Ureter (tissue), 1 donor: ENCODE data around the gene TMIE. TPM values are rescaled to one million over a fixed set of nuclear protein-coding genes. Genes with fewer than 3 reads are reported as not detected.
A peak's percentile ranks its signal among the peaks of the same experiment; 100 is the strongest.

Experiments used
- DNase-seq: peaks from one replicate; pipeline ENCODE4 v3.0.0-alpha.2; 2020; ENCODE audit warnings: low spot score
- total RNA-seq: library from RNA; stranded (reverse); gene quantifications from one replicate; pipeline ENCODE4 v1.2.4, GENCODE V29; 2023
- donor health status: DM: yes; HTN: yes; CAD: no.

Gene TMIE
- total RNA-seq, 1 donor from 2014 or later = 1.0 TPM

- DNase-seq = peak; percentile 37
Observed at GRCh38 chr3:46708401-46709156, 7.4 kb downstream of the TMIE start.

- DNase-seq = no peak
Observed at GRCh38 chr3:46709157-46709654, 8.0 kb downstream of the TMIE start.

- peak; percentile 32 for DNase-seq
Observed at GRCh38 chr3:46709721-46710120, 8.5 kb downstream of the TMIE start.

- DNase-seq = no peak
Observed at GRCh38 chr3:46710229-46710628, 9.0 kb downstream of the TMIE start.

- DNase-seq = peak; percentile 17
Observed at GRCh38 chr3:46710671-46711295, 9.6 kb downstream of the TMIE start.

GRCh38 chr3:46711305-46711704, 10.1 kb downstream of the TMIE start:
- no peak for DNase-seq

GRCh38 chr3:46711760-46712159, 10.6 kb downstream of the TMIE start:
- DNase-seq = no peak

- DNase-seq = peak; percentile 27
Observed at GRCh38 chr3:46712191-46713049, 11.2 kb downstream of the TMIE start.

GRCh38 chr3:46713050-46713897, 12.1 kb downstream of the TMIE start:
- peak; percentile 34 for DNase-seq

GRCh38 chr3:46713898-46714552, 12.8 kb downstream of the TMIE start:
- DNase-seq = peak; percentile 59

GRCh38 chr3:46714728-46715506, 13.7 kb downstream of the TMIE start:
- peak; percentile 26 for DNase-seq

GRCh38 chr3:46715507-46716175, 14.4 kb downstream of the TMIE start:
- DNase-seq = peak; percentile 37

- DNase-seq = no peak
Observed at GRCh38 chr3:46716461-46717441, 15.6 kb downstream of the TMIE start.

- peak; percentile 37 for DNase-seq
Observed at GRCh38 chr3:46717447-46718231, 16.4 kb downstream of the TMIE start, which contains the start of gene PRSS50. Gene PRSS50 (minus strand): TSS chr3:46717869. CDS start chr3:46717824, 45 bp downstream.

GRCh38 chr3:46719044-46719565, 17.9 kb downstream of the TMIE start:
- no peak for DNase-seq

- DNase-seq = no peak
Observed at GRCh38 chr3:46719735-46720271, 18.6 kb downstream of the TMIE start.

- no peak for DNase-seq
Observed at GRCh38 chr3:46721009-46721408, 19.8 kb downstream of the TMIE start.
